ENCODE measurements around the gene NCBP2. TPM values are rescaled to one million over a fixed set of nuclear protein-coding genes. Genes with fewer than 3 reads are reported as not detected.

The NCBP2 gene
- total RNA-seq, result 76.4 and 94.9 TPM in 2 replicates

- DNase-seq (ENCODE audit: low read depth), result peak; percentile 91
These were observed at the start of gene NCBP2 for GRCh38 chr3:196942226-196942914. Gene NCBP2, minus strand, starts transcription at chr3:196942528. Its CDS starts 25 bp downstream, at chr3:196942503.

GRCh38 chr3:196991581-196992460 is 49.5 kb upstream of the NCBP2 start:
- DNase-seq (ENCODE audit: low read depth), result no peak

GRCh38 chr3:196990601-196991007 is 48.3 kb upstream of the NCBP2 start:
- DNase-seq (ENCODE audit: low read depth), result no peak

GRCh38 chr3:196989721-196990262 is 47.5 kb upstream of the NCBP2 start:
- no peak for DNase-seq (ENCODE audit: low read depth)

- no peak for DNase-seq (ENCODE audit: low read depth)
These were observed 46.1 kb upstream of the NCBP2 start for GRCh38 chr3:196988241-196989029.

GRCh38 chr3:196987022-196987421 is 44.7 kb upstream of the NCBP2 start:
- no peak for DNase-seq (ENCODE audit: low read depth)

GRCh38 chr3:196985954-196986885 is 43.9 kb upstream of the NCBP2 start:
- DNase-seq (ENCODE audit: low read depth), result no peak

GRCh38 chr3:196985298-196985697 is 43.0 kb upstream of the NCBP2 start:
- DNase-seq (ENCODE audit: low read depth), result no peak

GRCh38 chr3:196983186-196983585 is 40.9 kb upstream of the NCBP2 start:
- DNase-seq (ENCODE audit: low read depth), result no peak

- DNase-seq (ENCODE audit: low read depth), result no peak
These were observed 39.3 kb upstream of the NCBP2 start for GRCh38 chr3:196981657-196982056.

- DNase-seq (ENCODE audit: low read depth), result peak; percentile 91
These were observed 37.2 kb upstream of the NCBP2 start for GRCh38 chr3:196979545-196979944.

- no peak for DNase-seq (ENCODE audit: low read depth)
These were observed 34.6 kb upstream of the NCBP2 start for GRCh38 chr3:196976941-196977340.

GRCh38 chr3:196975349-196975748 is 33.0 kb upstream of the NCBP2 start:
- DNase-seq (ENCODE audit: low read depth), result no peak

- DNase-seq (ENCODE audit: low read depth), result no peak
These were observed 32.3 kb upstream of the NCBP2 start for GRCh38 chr3:196974661-196975060.

- DNase-seq (ENCODE audit: low read depth), result no peak
These were observed 28.9 kb upstream of the NCBP2 start for GRCh38 chr3:196971094-196971698.

GRCh38 chr3:196970547-196971093 is 28.3 kb upstream of the NCBP2 start:
- DNase-seq (ENCODE audit: low read depth), result no peak

- no peak for DNase-seq (ENCODE audit: low read depth)
These were observed 27.6 kb upstream of the NCBP2 start for GRCh38 chr3:196969660-196970546.

GRCh38 chr3:196969134-196969659 is 26.9 kb upstream of the NCBP2 start:
- no peak for DNase-seq (ENCODE audit: low read depth)

Measured in renal cortical epithelial cell (primary cell).